HepG2 (cell line): ENCODE measurements around the gene LHPP. TPM values are rescaled to one million over a fixed set of nuclear protein-coding genes. Genes with fewer than 3 reads are reported as not detected.
A peak's percentile ranks its signal among the peaks of the same experiment; 100 is the strongest.

ENCODE experiments used
- ATF7 ChIP-seq, 2 experiments: fragments of 450-650 bp in 1 of 2; sonication (generic) in 1 of 2; formaldehyde crosslinking in 1 of 2; IDR thresholded peaks; 2 replicates each; pipeline versions ENCODE4 v1.4.0 to v1.6.1; 2016 to 2020; ENCODE audit warnings: antibody characterized with exemption in 1 of 2, mild to moderate bottlenecking in 1 of 2, missing genetic modification reagents in 1 of 2
- DR1 ChIP-seq: sonication (generic); formaldehyde crosslinking; IDR thresholded peaks from 2 replicates; pipeline ENCODE4 v1.8.0; 2021; ENCODE audit warnings: mild to moderate bottlenecking, missing genetic modification reagents, inconsistent platforms
- HNRNPUL1 ChIP-seq: fragments of 200-400 bp; formaldehyde crosslinking; IDR thresholded peaks from 2 replicates; pipeline ENCODE4 v1.6.1; 2017; ENCODE audit warnings: low read depth, mild to moderate bottlenecking, low read length, moderate library complexity
- KDM6A ChIP-seq: IDR thresholded peaks from 2 replicates; pipeline ENCODE4 v1.6.1; 2016; ENCODE audit warnings: low read depth
- RFX1 ChIP-seq: fragments of 450-650 bp; IDR thresholded peaks from 2 replicates; pipeline ENCODE4 v1.6.1; 2017
- RXRB ChIP-seq: IDR thresholded peaks from 2 replicates; pipeline ENCODE4 v1.6.1; 2016; ENCODE audit warnings: borderline replicate concordance, missing genetic modification reagents, missing compliant biosample characterization
- SRSF4 ChIP-seq: fragments of 200-400 bp; formaldehyde crosslinking; IDR thresholded peaks from one replicate; pipeline ENCODE4 v1.6.1; 2018; ENCODE audit warnings: mild to moderate bottlenecking, low read depth, low read length, moderate library complexity; ENCODE audit not compliant: poor library complexity, severe bottlenecking
- ZFP1 ChIP-seq: IDR thresholded peaks from 2 replicates; pipeline ENCODE4 v1.6.1; 2016
- ZNF598 ChIP-seq: sonication (generic); formaldehyde crosslinking; IDR thresholded peaks from 2 replicates; pipeline ENCODE4 v1.5.1; 2020; ENCODE audit warnings: mild to moderate bottlenecking, missing genetic modification reagents, borderline replicate concordance
- ZNF614 ChIP-seq: IDR thresholded peaks from 2 replicates; pipeline ENCODE4 v1.6.1; 2018; ENCODE audit warnings: missing biosample characterization, missing genetic modification reagents, inconsistent platforms, borderline replicate concordance
- ZNF775 ChIP-seq: sonication (generic); formaldehyde crosslinking; IDR thresholded peaks from 2 replicates; pipeline ENCODE4 v1.4.0; 2020; ENCODE audit warnings: missing genetic modification reagents, mild to moderate bottlenecking, moderate library complexity, borderline replicate concordance
- polyA plus RNA-seq, 8 experiments: library from polyadenylated mRNA; depleted of rRNA in 3 of 8; stranded (reverse) in 7 of 8; unstranded in 1 of 8; fragments of >200 nt; fragmentation: Illumina TruSeq in 4 of 8; extraction: Trizol in 4 of 8; gene quantifications; 2 replicates each; pipeline versions ENCODE4 v1.2.1 to v1.2.3, GENCODE V29; 2011 to 2016; ENCODE audit warnings: low read depth in 4 of 8, missing spikeins in 1 of 8, mixed read lengths in 1 of 8; ENCODE audit not compliant: insufficient read depth in 1 of 8
- total RNA-seq, 5 experiments: library from RNA; depleted of rRNA; stranded (reverse); fragments of >200 nt; fragmentation: Illumina TruSeq; extraction: Trizol; gene quantifications; 2 replicates each; pipeline ENCODE4 v1.2.3, GENCODE V29; 2016; ENCODE audit warnings: low read depth in 1 of 5
- TF ChIP-seq, protein P1 (sequence below): sonication (generic); formaldehyde crosslinking; IDR thresholded peaks from 2 replicates; pipeline ENCODE4 v1.4.0; 2020; ENCODE audit warnings: mild to moderate bottlenecking, missing genetic modification reagents
- TF ChIP-seq, protein P2 (sequence below): sonication (generic); formaldehyde crosslinking; IDR thresholded peaks from 2 replicates; pipeline ENCODE4 v1.8.1; 2023; ENCODE audit warnings: missing genetic modification reagents, mild to moderate bottlenecking, borderline replicate concordance
- TF ChIP-seq, protein P3 (sequence below): IDR thresholded peaks from 2 replicates; pipeline ENCODE4 v1.6.1; 2018; ENCODE audit warnings: missing genetic modification reagents

Gene LHPP
- total and polyA plus RNA-seq, 2 of the 13 experiments (the other 11 are each of a cell fraction or from before 2014, with no cell fraction given): 5.2 to 13.1 TPM

DNA sequence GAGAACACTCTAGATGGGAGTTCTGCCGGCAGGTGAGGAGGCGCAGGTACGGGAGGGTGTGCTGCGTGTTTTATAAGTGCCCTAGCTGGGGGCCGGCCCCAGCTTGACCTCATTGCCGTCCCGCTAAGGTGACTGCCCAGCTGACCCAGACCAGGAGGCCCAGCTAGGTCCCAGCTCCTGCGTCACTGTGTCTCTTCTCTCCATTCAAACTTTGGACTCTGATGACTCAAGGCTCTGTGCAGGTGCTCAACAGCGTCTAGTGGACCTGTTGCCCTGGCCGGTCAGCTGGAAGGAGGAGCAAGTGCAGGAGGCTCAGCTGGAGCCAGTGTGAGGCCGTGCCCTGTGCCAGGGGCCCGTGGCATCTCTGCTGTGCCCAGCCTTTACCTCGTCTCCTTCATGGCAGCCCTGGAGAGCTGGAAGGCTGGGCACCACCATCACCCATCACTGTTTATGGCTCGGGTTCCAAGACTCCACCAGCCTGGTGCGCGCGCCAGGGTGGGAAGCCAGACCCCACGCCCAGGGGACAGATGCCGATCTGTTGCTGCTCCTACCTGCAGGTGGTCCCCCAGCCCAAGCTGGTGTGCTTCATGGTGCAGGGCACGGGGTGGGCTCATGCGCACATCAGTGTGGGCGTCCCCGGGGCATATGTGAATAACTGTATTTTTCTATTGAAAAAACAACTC lies 14.6 kb downstream of the LHPP start (continued):
- TF ChIP-seq, protein P1, sequence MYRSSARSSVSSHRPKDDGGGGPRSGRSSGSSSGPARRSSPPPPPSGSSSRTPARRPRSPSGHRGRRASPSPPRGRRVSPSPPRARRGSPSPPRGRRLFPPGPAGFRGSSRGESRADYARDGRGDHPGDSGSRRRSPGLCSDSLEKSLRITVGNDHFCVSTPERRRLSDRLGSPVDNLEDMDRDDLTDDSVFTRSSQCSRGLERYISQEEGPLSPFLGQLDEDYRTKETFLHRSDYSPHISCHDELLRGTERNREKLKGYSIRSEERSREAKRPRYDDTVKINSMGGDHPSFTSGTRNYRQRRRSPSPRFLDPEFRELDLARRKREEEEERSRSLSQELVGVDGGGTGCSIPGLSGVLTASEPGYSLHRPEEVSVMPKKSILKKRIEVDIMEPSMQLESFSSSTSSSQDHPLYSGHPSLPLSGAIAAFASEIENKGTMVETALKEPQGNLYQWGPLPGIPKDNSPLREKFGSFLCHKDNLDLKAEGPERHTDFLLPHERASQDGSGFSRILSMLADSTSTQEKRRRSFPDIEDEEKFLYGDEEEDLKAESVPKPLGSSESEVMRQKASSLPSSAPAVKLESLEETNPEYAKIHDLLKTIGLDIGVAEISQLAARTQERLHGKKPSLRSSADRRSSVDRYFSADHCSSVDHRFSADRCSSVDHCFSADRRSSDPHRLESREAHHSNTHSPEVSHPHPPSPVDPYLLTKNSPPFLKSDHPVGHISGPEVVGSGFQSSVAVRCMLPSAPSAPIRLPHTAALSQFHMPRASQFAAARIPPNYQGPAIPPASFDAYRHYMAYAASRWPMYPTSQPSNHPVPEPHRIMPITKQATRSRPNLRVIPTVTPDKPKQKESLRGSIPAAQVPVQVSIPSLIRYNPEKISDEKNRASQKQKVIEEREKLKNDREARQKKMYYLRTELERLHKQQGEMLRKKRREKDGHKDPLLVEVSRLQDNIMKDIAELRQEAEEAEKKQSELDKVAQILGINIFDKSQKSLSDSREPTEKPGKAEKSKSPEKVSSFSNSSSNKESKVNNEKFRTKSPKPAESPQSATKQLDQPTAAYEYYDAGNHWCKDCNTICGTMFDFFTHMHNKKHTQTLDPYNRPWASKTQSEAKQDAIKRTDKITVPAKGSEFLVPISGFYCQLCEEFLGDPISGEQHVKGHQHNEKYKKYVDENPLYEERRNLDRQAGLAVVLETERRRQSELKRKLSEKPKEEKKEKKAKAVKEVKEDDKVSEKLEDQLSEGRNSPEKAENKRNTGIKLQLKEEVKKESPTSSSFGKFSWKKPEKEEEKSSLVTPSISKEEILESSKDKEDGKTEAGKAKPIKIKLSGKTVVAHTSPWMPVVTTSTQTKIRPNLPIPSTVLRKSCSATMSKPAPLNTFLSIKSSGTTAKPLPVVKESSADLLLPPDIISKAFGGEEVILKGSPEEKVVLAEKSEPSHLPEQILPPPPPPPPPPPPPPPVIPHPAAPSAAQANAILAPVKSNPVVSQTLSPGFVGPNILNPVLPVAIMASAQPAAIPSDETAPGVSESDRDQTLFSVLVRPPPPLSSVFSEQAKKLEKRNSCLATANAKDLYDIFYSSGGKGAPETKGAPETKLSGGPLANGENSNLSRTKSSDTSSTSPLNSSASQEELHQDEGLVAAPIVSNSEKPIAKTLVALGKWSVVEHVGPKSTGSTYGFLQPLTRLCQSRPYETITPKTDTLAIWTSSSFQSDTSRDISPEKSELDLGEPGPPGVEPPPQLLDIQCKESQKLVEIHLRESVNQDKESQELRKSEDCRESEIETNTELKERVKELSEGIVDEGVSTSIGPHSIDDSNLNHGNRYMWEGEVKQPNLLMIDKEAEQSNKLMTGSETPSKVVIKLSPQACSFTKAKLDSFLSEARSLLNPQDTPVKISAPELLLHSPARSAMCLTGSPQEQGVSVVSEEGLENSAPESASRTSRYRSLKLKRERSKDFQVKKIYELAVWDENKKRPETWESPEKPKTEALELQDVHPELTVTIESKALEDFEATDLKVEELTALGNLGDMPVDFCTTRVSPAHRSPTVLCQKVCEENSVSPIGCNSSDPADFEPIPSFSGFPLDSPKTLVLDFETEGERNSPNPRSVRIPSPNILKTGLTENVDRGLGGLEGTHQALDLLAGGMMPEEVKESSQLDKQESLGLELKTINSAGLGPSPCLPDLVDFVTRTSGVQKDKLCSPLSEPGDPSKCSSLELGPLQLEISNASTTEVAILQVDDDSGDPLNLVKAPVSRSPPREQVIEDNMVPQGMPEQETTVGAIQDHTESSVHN (CRISPR knock-in tag): no peak
- no peak for TF ChIP-seq DR1 (CRISPR knock-in tag)
- no peak for TF ChIP-seq ZFP1 (CRISPR knock-in tag)
- TF ChIP-seq RFX1: no peak
- TF ChIP-seq, protein P2, sequence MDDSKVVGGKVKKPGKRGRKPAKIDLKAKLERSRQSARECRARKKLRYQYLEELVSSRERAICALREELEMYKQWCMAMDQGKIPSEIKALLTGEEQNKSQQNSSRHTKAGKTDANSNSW: peak; percentile 38; the same call in 1 of the 2 replicates
- no peak for TF ChIP-seq HNRNPUL1
- TF ChIP-seq, protein P3, sequence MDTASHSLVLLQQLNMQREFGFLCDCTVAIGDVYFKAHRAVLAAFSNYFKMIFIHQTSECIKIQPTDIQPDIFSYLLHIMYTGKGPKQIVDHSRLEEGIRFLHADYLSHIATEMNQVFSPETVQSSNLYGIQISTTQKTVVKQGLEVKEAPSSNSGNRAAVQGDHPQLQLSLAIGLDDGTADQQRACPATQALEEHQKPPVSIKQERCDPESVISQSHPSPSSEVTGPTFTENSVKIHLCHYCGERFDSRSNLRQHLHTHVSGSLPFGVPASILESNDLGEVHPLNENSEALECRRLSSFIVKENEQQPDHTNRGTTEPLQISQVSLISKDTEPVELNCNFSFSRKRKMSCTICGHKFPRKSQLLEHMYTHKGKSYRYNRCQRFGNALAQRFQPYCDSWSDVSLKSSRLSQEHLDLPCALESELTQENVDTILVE (CRISPR knock-in tag): 0 out of 2 replicates have a peak, but pooled peaks have one; percentile 23
- TF ChIP-seq SRSF4: no peak
- no peak for TF ChIP-seq ZNF775 (CRISPR knock-in tag)
- TF ChIP-seq ZNF598 (CRISPR knock-in tag): no peak
- TF ChIP-seq ATF7 (IDR thresholded peaks at IDR 0.05): no peak
- TF ChIP-seq ATF7 (CRISPR knock-in tag; IDR thresholded peaks at IDR 0.05): peak; percentile 39; the same call in 1 of the 2 replicates
- TF ChIP-seq ZNF614 (CRISPR knock-in tag): peak; percentile 57; the same call in 1 of the 2 replicates
- peak; percentile 87 for TF ChIP-seq RXRB (CRISPR knock-in tag)
- peak; percentile 65; the same call in 1 of the 2 replicates for TF ChIP-seq KDM6A (CRISPR knock-in tag)
